Measurements from ENCODE around the gene ABCF3.

GRCh38 chr3:184174646-184175492, 11.1 kb upstream of the ABCF3 start, which contains the start of gene AP2M1:
- TF ChIP-seq, protein P1, sequence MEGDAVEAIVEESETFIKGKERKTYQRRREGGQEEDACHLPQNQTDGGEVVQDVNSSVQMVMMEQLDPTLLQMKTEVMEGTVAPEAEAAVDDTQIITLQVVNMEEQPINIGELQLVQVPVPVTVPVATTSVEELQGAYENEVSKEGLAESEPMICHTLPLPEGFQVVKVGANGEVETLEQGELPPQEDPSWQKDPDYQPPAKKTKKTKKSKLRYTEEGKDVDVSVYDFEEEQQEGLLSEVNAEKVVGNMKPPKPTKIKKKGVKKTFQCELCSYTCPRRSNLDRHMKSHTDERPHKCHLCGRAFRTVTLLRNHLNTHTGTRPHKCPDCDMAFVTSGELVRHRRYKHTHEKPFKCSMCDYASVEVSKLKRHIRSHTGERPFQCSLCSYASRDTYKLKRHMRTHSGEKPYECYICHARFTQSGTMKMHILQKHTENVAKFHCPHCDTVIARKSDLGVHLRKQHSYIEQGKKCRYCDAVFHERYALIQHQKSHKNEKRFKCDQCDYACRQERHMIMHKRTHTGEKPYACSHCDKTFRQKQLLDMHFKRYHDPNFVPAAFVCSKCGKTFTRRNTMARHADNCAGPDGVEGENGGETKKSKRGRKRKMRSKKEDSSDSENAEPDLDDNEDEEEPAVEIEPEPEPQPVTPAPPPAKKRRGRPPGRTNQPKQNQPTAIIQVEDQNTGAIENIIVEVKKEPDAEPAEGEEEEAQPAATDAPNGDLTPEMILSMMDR (IDR thresholded peaks at IDR 0.05; ENCODE audit: poor library complexity), result no peak
- TF ChIP-seq EZH2phosphoT487 (IDR thresholded peaks at IDR 0.05; ENCODE audit: low read depth, severe bottlenecking, unreplicated experiment) (no peak), EZH2 (IDR thresholded peaks at IDR 0.05; ENCODE audit: borderline replicate concordance) (no peak)
